Urinary bladder (tissue), 4 donors: ENCODE results near the gene SNRPF. TPM values are rescaled to one million over a fixed set of nuclear protein-coding genes. Genes with fewer than 3 reads are reported as not detected.

Source experiments
- DNase-seq: peaks from one replicate; pipeline ENCODE4 v3.0.0-alpha.2; 2015; ENCODE audit errors: extremely low spot score
- H3K27ac ChIP-seq: one replicate; pipeline ENCODE4 v1.5.1; 2013; ENCODE audit warnings: low read depth, mild to moderate bottlenecking, moderate library complexity
- H3K36me3 ChIP-seq: one replicate; pipeline ENCODE4 v1.6.1; 2013; ENCODE audit warnings: mild to moderate bottlenecking, moderate library complexity; ENCODE audit not compliant: insufficient read depth
- H3K4me1 ChIP-seq: one replicate; pipeline ENCODE4 v1.6.1; 2013; ENCODE audit warnings: mild to moderate bottlenecking, moderate library complexity; ENCODE audit not compliant: insufficient read depth
- H3K4me3 ChIP-seq: one replicate; pipeline ENCODE4 v1.5.1; 2013; ENCODE audit warnings: low read depth, low read length
- WGBS: extraction: QIAGEN DNeasy Blood & Tissue Kit; methylation state at CpG from one replicate; pipeline ENCODE4 v1.1.7; 2013; 5-methylcytosine and 5-hydroxymethylcytosine counted together
- polyA plus RNA-seq: library from polyadenylated mRNA; stranded (reverse); fragments of 200-250 nt; gene quantifications from one replicate; pipeline ENCODE4 v1.2.3, GENCODE V29; 2013
- total RNA-seq: library from RNA; depleted of rRNA; stranded (reverse); fragments of >200 nt; gene quantifications from one replicate; pipeline ENCODE4 v1.2.3, GENCODE V29; 2014
- donor health status: healthy with polysubstance abuse.
- donor health status: healthy.

SNRPF gene
- total and polyA plus RNA-seq, 2 donors, result 12.3 to 21.8 TPM

DNA sequence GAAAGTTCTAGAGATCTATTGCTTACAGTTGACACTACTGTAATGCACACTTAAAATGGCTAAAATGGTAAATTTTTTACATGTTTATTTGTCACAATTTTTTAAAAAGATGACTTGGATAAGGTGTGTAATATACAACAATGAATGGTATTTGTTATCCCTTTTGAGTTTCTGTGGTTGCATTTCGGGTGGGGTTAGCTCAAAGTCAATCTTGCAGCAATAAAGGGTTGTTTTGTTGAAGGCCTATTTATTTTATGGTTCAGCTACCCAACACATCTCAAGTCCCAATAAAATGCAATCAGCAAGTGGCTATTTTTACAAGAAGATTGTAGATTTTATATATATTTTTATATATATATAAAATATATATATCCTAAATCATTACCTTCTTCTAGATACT, 22.1 kb downstream of the SNRPF start:
- H3K4me3 ChIP-seq, result no peak overlapping the region
- no peaks in the 10 kb centered on the region for H3K36me3 ChIP-seq
- H3K4me1 ChIP-seq, result no peaks in the 10 kb centered on the region
- no peak for DNase-seq
- H3K27ac ChIP-seq, result no peak overlapping the region
- 83% methylated on average over 1 of the region's 1 CpG for WGBS

DNA sequence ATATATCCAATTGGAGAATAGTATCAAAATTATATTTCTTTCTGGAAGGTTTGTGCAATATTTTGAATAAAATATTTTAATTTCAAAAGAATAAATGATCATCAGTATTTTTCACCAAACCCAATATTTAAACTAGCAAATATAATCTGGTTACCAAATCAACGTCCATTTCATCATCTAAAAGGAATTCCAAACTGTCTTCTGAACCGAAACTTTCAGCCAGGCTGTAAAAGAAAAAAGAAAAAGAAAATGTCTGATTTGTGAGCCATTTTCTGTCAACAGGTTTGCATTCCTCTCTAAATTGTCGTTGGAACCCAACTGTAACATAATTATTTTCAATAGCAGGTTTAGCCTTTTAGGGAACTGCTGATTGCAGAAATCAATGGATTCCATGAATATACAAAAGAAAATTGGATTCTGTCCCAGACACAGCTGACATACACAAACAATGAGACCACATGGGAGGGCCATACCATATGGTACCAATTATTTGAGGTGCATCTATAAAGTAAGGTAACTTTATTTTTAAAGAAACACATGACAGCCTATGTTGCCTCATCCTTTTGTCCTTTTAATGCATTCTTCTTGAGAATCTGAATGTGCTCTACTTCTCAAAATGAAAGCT, 22.7 kb downstream of the SNRPF start:
- DNase-seq, result no peak
- Histone ChIP-seq H3K27ac (no peak overlapping the region), H3K4me1 (no peaks in the 10 kb centered on the region), H3K4me3 (no peak overlapping the region), H3K36me3 (no peaks in the 10 kb centered on the region)
- 34% methylated on average over 3 of the region's 3 CpGs for WGBS

DNA sequence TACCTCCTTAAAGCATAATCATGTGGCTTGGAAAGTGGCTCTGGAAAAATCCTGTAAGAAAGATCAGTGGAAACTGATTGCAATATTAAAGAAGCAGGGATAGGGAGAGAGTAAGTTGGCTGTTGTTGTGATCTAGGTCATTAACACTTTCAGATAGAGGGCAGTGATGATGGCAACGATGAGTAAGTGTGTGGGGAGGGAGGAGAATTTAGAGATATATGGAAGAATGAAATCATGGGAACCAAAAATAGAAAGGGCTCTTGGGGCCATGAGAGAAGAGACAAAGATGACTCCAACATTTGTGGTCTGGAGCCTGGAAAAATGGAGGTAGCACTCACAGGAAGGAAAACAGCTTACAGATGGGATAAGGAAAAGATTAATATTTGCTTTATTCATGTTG, 23.3 kb downstream of the SNRPF start:
- no peak overlapping the region for H3K4me3 ChIP-seq
- H3K36me3 ChIP-seq, result no peaks in the 10 kb centered on the region
- H3K27ac ChIP-seq, result no peak overlapping the region
- 41% methylated on average over 1 of the region's 1 CpG for WGBS
- DNase-seq, result no peak
- no peaks in the 10 kb centered on the region for H3K4me1 ChIP-seq

DNA sequence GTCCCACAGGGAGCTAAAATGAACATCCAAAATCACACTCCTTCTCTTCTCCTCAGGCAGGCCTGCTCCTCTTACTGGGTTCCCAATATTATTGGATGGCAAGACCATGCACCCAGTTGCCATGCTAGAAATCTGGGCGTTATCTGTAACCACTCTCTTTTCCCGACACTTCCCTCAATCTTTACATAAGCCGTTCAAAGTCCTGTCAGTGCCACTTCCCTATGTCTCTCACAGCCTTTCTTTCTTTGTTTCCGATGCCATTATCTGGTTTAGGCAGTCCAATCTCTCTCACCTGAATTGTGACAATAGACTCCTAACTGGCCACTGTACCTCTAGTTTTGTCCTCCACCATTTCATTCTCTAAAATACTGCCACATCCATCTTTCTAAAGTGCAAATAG, 24.1 kb downstream of the SNRPF start:
- 93% methylated on average over 4 of the region's 4 CpGs for WGBS
- H3K27ac ChIP-seq, result no peak overlapping the region
- no peaks in the 10 kb centered on the region for H3K4me1 ChIP-seq
- H3K4me3 ChIP-seq, result no peak overlapping the region
- DNase-seq, result no peak
- H3K36me3 ChIP-seq, result no peaks in the 10 kb centered on the region

DNA sequence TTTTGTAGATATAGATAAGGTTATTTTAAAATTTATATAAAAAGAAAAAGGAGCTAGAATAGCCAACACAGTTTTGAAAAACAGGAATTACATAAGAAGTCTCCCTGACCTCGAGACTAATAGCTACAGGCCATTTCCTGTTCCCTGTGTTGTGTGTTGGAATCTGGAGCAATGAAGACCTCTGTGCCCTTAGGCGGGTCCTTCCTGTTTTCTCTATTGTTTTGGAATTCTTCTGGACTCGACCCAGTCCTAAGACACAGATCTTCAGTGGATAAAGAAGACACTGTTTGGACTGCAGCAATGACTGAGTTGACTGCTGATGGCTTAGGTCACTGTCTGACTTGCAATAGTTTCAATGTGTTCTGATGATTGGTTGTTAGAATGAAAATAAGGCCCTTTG, 26.2 kb downstream of the SNRPF start:
- no peak overlapping the region for H3K27ac ChIP-seq
- no peaks in the 10 kb centered on the region for H3K36me3 ChIP-seq
- 62% methylated on average over 3 of the region's 3 CpGs for WGBS
- no peak for DNase-seq
- no peak overlapping the region for H3K4me3 ChIP-seq
- no peaks in the 10 kb centered on the region for H3K4me1 ChIP-seq

DNA sequence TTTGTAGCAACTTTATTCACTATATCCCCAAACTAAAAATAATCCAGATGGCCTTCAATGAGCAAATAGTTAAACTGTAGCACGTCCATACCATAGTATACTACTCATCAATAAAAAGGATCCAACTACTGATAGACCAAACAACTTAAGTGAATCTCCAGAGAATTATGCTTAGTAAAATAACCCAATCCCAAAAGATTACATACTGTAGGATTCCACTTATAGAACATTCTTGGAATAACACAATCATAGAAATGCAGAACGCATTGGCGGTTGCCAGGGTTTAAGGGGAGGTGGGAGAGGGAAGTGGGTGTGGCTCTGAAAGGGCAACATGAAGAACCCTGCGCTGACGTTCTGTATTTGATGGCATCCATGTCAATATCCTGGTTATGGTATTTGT, 28.6 kb downstream of the SNRPF start:
- H3K4me3 ChIP-seq, result no peak overlapping the region
- H3K36me3 ChIP-seq, result no peaks in the 10 kb centered on the region
- no peak overlapping the region for H3K27ac ChIP-seq
- no peak for DNase-seq
- H3K4me1 ChIP-seq, result no peaks in the 10 kb centered on the region
- WGBS, result 72% methylated on average over 5 of the region's 5 CpGs

DNA sequence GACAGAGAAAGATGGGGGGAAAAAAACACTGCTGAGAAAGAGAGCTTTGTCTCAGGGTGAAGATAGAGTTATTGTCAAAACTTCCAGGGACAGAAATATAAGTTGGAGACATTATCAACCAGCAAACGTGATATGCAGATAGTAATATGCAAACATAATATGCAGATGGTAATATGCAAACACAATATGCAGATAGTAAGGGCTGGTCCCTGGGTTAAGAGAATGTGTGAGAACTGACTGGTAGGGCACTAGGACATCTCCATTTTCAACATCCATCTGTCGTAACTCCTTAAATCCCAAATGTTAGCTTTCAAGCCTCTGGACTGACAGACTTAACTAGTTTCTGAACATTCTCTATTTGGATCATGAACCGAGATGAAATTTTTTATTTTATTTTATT, 32.2 kb downstream of the SNRPF start:
- no peak overlapping the region for H3K4me3 ChIP-seq
- H3K36me3 ChIP-seq, result no peaks in the 10 kb centered on the region
- H3K27ac ChIP-seq, result no peak overlapping the region
- WGBS, result 75% methylated on average over 3 of the region's 3 CpGs
- DNase-seq, result no peak
- H3K4me1 ChIP-seq, result no peaks in the 10 kb centered on the region

DNA sequence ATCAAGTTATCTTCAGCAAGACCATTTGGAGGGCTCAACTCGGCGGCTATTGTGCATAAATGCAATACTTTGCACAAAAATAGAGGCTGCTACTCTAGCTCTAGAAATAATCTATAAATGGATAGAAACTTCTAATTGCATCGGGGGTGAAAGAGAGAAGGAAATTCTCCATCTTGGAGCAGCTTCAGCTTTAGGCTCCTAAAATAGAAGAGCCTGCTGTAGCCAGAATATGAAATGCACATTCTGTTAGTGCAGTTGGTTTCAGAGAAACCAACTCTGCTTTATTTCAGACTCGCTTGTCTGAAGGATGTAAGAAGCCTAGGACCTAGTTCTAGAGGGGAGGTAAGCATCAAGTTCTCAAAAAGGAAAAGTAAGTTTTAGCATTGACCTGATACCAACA, 38.1 kb downstream of the SNRPF start:
- Histone ChIP-seq H3K27ac (no peak overlapping the region), H3K4me1 (no peaks in the 10 kb centered on the region), H3K36me3 (no peaks in the 10 kb centered on the region), H3K4me3 (no peak overlapping the region)
- no peak for DNase-seq
- 89% methylated on average over 4 of the region's 4 CpGs for WGBS

DNA sequence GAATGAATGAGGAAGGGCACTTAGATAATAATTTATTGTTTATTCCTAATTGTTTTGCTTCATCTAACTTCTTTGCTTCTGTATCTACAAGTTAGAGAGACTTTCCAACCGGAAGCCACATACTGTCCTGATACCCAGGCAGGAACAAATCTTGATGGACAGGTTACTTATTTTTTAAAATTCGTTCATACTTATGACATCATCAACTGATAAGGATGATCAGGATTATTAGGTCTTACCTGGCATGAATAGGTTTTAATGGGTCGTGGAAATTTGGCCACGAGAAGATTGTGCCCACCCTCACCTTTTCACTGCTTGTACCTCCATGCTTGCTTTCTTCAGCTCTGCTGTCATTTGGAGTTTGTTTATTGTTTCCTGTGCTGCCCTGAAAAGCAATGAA, 39.3 kb downstream of the SNRPF start:
- no peaks in the 10 kb centered on the region for H3K4me1 ChIP-seq
- H3K4me3 ChIP-seq, result no peak overlapping the region
- WGBS, result 53% methylated on average over 4 of the region's 4 CpGs
- DNase-seq, result no peak
- H3K36me3 ChIP-seq, result no peaks in the 10 kb centered on the region
- no peak overlapping the region for H3K27ac ChIP-seq

DNA sequence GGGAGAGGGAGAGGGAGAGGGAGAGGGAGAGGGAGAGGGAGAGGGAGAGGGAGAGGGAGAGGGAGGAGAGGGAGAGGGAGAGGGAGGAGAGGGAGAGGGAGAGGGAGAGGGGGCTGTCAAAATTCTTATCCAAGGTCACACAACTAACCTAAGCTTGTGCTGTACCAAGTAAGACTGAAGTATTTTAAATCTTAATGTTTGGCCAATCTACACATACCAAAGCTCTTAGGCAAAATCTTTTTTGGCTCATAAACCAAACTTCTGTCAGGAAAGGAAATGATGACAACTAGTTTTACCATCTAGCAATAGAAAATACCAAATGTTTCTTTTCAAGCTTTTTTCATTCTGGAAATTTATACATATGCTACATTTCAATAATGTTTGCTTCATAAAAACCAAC, 49.8 kb downstream of the SNRPF start:
- H3K4me3 ChIP-seq, result no peak overlapping the region
- no peak overlapping the region for H3K27ac ChIP-seq
- no peaks in the 10 kb centered on the region for H3K4me1 ChIP-seq
- no peak for DNase-seq
- H3K36me3 ChIP-seq, result no peaks in the 10 kb centered on the region

DNA sequence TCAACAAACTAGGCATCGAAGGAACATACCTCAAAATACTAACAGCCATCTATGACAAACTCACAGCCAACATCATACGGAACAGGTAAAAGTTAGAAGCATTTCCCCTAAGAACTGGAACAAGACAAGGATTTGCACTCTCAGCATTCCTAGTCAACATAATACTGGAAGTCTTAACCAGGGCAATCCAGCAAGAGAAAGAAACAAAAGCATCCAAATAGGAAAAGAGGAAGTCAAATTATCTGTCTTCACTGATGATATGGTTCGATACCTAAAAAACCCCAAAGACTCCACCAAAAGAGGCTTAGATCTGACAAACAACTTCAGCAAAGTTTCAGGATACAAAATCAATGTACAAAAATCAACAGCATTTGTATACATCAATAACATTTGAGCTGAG, 51.1 kb downstream of the SNRPF start:
- WGBS, result 93% methylated on average over 3 of the region's 3 CpGs
- Histone ChIP-seq H3K4me1 (no peaks in the 10 kb centered on the region), H3K4me3 (no peak overlapping the region), H3K36me3 (no peaks in the 10 kb centered on the region), H3K27ac (no peak overlapping the region)
- DNase-seq, result no peak

Other genes starting within 250 kb of the SNRPF start
- 12.8 TPM for gene NTN4, start 68.2 kb upstream of the SNRPF start, total RNA-seq
- 20.9 TPM for gene NTN4, start 68.2 kb upstream of the SNRPF start, polyA plus RNA-seq
- not detected for gene CCDC38, start 83.7 kb downstream of the SNRPF start, total RNA-seq
- gene CCDC38, start 83.7 kb downstream of the SNRPF start, polyA plus RNA-seq, result 0.03 TPM
- 0.16 TPM for gene AMDHD1, start 84.4 kb downstream of the SNRPF start, total RNA-seq
- 0.80 TPM for gene AMDHD1, start 84.4 kb downstream of the SNRPF start, polyA plus RNA-seq
- gene HAL, start 137.4 kb downstream of the SNRPF start, total RNA-seq, result not detected
- gene HAL, start 137.4 kb downstream of the SNRPF start, polyA plus RNA-seq, result 0.14 TPM
- 79.3 TPM for gene LTA4H, start 176.6 kb downstream of the SNRPF start, total RNA-seq
- gene LTA4H, start 176.6 kb downstream of the SNRPF start, polyA plus RNA-seq, result 55.3 TPM